HG03342 (cell line): ENCODE results near the gene NKD1.

ENCODE experiments used
- ATAC-seq: cut with Tn5 transposase; IDR thresholded peaks from one replicate; pipeline ENCODE4 v1.9.1; 2021; ENCODE audit warnings: mild to moderate bottlenecking, moderate library complexity; ENCODE audit not compliant: unreplicated experiment

NKD1 gene

GRCh38 chr16:50666658-50667496 lies 118.7 kb downstream of the NKD1 start:
- ATAC-seq: peak; percentile 92

- ATAC-seq: no peak
These were observed 119.5 kb downstream of the NKD1 start for GRCh38 chr16:50667497-50668367.

GRCh38 chr16:50668368-50669008 lies 120.3 kb downstream of the NKD1 start:
- no peak for ATAC-seq

GRCh38 chr16:50669741-50670140 lies 121.5 kb downstream of the NKD1 start:
- ATAC-seq: no peak

GRCh38 chr16:50670476-50670875 lies 122.3 kb downstream of the NKD1 start:
- no peak for ATAC-seq

GRCh38 chr16:50671644-50672260 lies 123.6 kb downstream of the NKD1 start:
- ATAC-seq: no peak

GRCh38 chr16:50673496-50674275 lies 125.5 kb downstream of the NKD1 start:
- no peak for ATAC-seq

GRCh38 chr16:50674831-50675230 lies 126.6 kb downstream of the NKD1 start:
- ATAC-seq: no peak

- ATAC-seq: no peak
These were observed 127.8 kb downstream of the NKD1 start for GRCh38 chr16:50675686-50676610.

- no peak for ATAC-seq
These were observed 128.6 kb downstream of the NKD1 start for GRCh38 chr16:50676684-50677225.

- ATAC-seq: no peak
These were observed 129.2 kb downstream of the NKD1 start for GRCh38 chr16:50677351-50677750.

GRCh38 chr16:50678531-50678930 lies 130.3 kb downstream of the NKD1 start:
- no peak for ATAC-seq

- ATAC-seq: no peak
These were observed 131.1 kb downstream of the NKD1 start for GRCh38 chr16:50679266-50679665.

GRCh38 chr16:50679676-50680555 lies 131.7 kb downstream of the NKD1 start:
- ATAC-seq: no peak

- no peak for ATAC-seq
These were observed 132.3 kb downstream of the NKD1 start for GRCh38 chr16:50680556-50680893.

GRCh38 chr16:50681021-50681885 lies 133.1 kb downstream of the NKD1 start, which contains the start of gene SNX20:
Gene SNX20, minus strand, starts transcription at chr16:50681312. Its CDS starts 3,786 bp downstream, at chr16:50677526.
- ATAC-seq: peak; percentile 46
